ENCODE results near the gene RERE. TPM values are rescaled to one million over a fixed set of nuclear protein-coding genes. Genes with fewer than 3 reads are reported as not detected.

The RERE gene
- total and polyA plus RNA-seq, 2 donors (not counting 3 experiments of a cell fraction or from before 2014, with no cell fraction given) = 14.1 to 113 TPM

DNA sequence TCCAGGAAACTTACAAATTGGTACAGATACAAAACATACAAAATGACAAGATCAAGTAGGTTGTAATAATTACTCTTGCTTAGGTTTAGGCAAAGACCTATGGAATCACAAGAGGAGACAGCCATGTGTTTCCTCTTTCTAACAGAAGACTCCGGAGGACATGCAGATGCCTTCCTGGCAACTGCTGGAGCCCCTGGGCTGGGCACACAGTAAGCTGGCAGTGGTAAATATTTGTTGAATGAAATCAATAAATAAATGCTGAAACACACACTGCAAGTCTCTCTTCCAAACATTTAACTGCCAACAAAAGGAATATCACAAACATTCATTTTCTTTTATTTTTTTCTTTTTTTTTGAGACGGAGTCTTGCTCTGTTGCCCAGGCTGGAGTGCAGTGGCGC, 350.1 kb downstream of the RERE start:
- Histone ChIP-seq H3K4me1 (ENCODE audit: control insufficient read depth, extremely low read depth, insufficient read depth, low read length) (peaks cover 20% of the 10 kb centered on the region), H3K27ac (ENCODE audit: insufficient read depth, low read depth, low read length) (no peak overlapping the region), H3K36me3 (ENCODE audit: control insufficient read depth in 2 of 2, extremely low read depth in 1 of 2, insufficient read depth in 2 of 2, low read length in 2 of 2) (peaks cover 0 to 3% of the 10 kb centered on the region in 2 experiments), H3K9me3 (replicated peaks; ENCODE audit: control insufficient read depth, insufficient read depth, low read length) (no peaks in the 10 kb centered on the region), H4K20me1 (replicated peaks; ENCODE audit: control insufficient read depth, extremely low read depth, insufficient read depth, low read length) (no peaks in the 10 kb centered on the region), H3K4me2 (ENCODE audit: insufficient read depth, low read length) (no peak overlapping the region), H3K9me1 (replicated peaks; ENCODE audit: control insufficient read depth, extremely low read depth, insufficient read depth, low read length) (no peaks in the 10 kb centered on the region), H3K4me3 (replicated peaks in 1 of 3; ENCODE audit: insufficient read depth in 1 of 3, low read depth in 1 of 3, low read length in 3 of 3) (no peak overlapping the region), H2AFZ (ENCODE audit: low read depth, low read length) (no peak overlapping the region), H3K9ac (replicated peaks; ENCODE audit: extremely low read depth, insufficient read depth, low read length) (no peak overlapping the region), H3K27me3 (ENCODE audit: control insufficient read depth in 2 of 2, insufficient read depth in 2 of 2, low read length in 2 of 2) (no peaks in the 10 kb centered on the region), H3K79me2 (ENCODE audit: control insufficient read depth, insufficient read depth, low read length) (no peaks in the 10 kb centered on the region)
- no peak for DNase-seq (ENCODE audit: low read depth, low spot score)
- BruUV-seq (replicated peaks) = no TSS peak
- intact Hi-C loops (cut with micrococcal nuclease) (no loop called here), dilution Hi-C loops (cut with MboI; ENCODE audit: extremely low pct_ligation_motif_present, low sequenced_read_pairs) (no loop called here)
- CTCF ChIA-PET = interaction anchor here (1.2 to 1.4 kb wide), 2 partner anchors 14 to 44 kb away, joined by 3 read pairs; no protein-coding TSS in a partner anchor
- TF ChIP-seq POLR2AphosphoS5 (IDR thresholded peaks at IDR 0.05; ENCODE audit: insufficient read depth, low read depth, low read length) (no peak), POLR2A (IDR thresholded peaks at IDR 0.05; ENCODE audit: low read depth, low read length) (no peak), FOS (IDR thresholded peaks at IDR 0.05; ENCODE audit: borderline replicate concordance, insufficient read depth, low read length) (no peak), GATA2 (IDR thresholded peaks at IDR 0.05; ENCODE audit: insufficient read depth, insufficient read length, low read depth, low read length) (no peak)
- TF ChIP-seq, protein P1, sequence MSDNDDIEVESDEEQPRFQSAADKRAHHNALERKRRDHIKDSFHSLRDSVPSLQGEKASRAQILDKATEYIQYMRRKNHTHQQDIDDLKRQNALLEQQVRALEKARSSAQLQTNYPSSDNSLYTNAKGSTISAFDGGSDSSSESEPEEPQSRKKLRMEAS (IDR thresholded peaks at IDR 0.05; ENCODE audit: insufficient read depth, insufficient read length) = no peak
- POLR2A ChIA-PET = no interaction called here
- FAIRE-seq = no peak

DNA sequence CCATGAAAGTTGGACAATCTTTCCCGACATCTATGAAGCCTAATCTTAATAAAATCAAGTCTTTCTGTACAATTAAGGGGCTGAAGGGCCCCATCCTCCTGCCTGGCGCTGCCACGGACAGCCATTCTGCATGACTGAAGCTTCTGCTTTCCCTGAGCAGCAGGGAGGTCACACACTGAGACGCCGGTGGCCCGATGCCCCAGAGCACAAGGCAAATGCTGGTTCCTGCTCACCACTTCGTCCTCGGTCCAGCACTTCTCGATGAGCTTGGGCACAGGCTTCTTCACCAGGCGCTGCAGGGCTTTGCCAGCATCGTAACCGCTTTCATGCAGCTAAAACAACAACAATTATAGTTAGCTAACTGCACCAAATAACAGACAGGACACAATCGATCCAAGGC, 351.7 kb downstream of the RERE start:
- BruUV-seq (replicated peaks) = no TSS peak
- Histone ChIP-seq H4K20me1 (replicated peaks; ENCODE audit: control insufficient read depth, extremely low read depth, insufficient read depth, low read length) (no peaks in the 10 kb centered on the region), H3K9me3 (replicated peaks; ENCODE audit: control insufficient read depth, insufficient read depth, low read length) (no peaks in the 10 kb centered on the region), H3K4me3 (replicated peaks in 1 of 3; ENCODE audit: insufficient read depth in 1 of 3, low read depth in 1 of 3, low read length in 3 of 3) (no peak overlapping the region), H3K4me1 (ENCODE audit: control insufficient read depth, extremely low read depth, insufficient read depth, low read length) (peaks cover 25% of the 10 kb centered on the region), H2AFZ (ENCODE audit: low read depth, low read length) (no peak overlapping the region), H3K79me2 (ENCODE audit: control insufficient read depth, insufficient read depth, low read length) (no peaks in the 10 kb centered on the region), H3K36me3 (ENCODE audit: control insufficient read depth in 2 of 2, extremely low read depth in 1 of 2, insufficient read depth in 2 of 2, low read length in 2 of 2) (peaks cover 0 to 3% of the 10 kb centered on the region in 2 experiments), H3K27me3 (ENCODE audit: control insufficient read depth in 2 of 2, insufficient read depth in 2 of 2, low read length in 2 of 2) (no peaks in the 10 kb centered on the region), H3K27ac (ENCODE audit: insufficient read depth, low read depth, low read length) (no peak overlapping the region), H3K9me1 (replicated peaks; ENCODE audit: control insufficient read depth, extremely low read depth, insufficient read depth, low read length) (no peaks in the 10 kb centered on the region), H3K9ac (replicated peaks; ENCODE audit: extremely low read depth, insufficient read depth, low read length) (no peak overlapping the region), H3K4me2 (ENCODE audit: insufficient read depth, low read length) (no peak overlapping the region)
- dilution Hi-C loops (cut with MboI; ENCODE audit: extremely low pct_ligation_motif_present, low sequenced_read_pairs) (no loop called here), intact Hi-C loops (cut with micrococcal nuclease) (no loop called here)
- no peak for FAIRE-seq
- TF ChIP-seq FOS (IDR thresholded peaks at IDR 0.05; ENCODE audit: borderline replicate concordance, insufficient read depth, low read length) = no peak
- no peak for TF ChIP-seq POLR2A (IDR thresholded peaks at IDR 0.05; ENCODE audit: low read depth, low read length)
- TF ChIP-seq, protein P2, sequence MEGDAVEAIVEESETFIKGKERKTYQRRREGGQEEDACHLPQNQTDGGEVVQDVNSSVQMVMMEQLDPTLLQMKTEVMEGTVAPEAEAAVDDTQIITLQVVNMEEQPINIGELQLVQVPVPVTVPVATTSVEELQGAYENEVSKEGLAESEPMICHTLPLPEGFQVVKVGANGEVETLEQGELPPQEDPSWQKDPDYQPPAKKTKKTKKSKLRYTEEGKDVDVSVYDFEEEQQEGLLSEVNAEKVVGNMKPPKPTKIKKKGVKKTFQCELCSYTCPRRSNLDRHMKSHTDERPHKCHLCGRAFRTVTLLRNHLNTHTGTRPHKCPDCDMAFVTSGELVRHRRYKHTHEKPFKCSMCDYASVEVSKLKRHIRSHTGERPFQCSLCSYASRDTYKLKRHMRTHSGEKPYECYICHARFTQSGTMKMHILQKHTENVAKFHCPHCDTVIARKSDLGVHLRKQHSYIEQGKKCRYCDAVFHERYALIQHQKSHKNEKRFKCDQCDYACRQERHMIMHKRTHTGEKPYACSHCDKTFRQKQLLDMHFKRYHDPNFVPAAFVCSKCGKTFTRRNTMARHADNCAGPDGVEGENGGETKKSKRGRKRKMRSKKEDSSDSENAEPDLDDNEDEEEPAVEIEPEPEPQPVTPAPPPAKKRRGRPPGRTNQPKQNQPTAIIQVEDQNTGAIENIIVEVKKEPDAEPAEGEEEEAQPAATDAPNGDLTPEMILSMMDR (IDR thresholded peaks at IDR 0.05; ENCODE audit: extremely low read depth in 1 of 2, insufficient read depth in 1 of 2, low read depth in 1 of 2, low read length in 2 of 2) = no peak
- TF ChIP-seq EZH2 (IDR thresholded peaks at IDR 0.05; ENCODE audit: borderline replicate concordance, low read depth, low read length, severe bottlenecking) = no peak
- TF ChIP-seq JUN (IDR thresholded peaks at IDR 0.05; ENCODE audit: borderline replicate concordance, insufficient read depth, insufficient read length, low read depth) = no peak
- TF ChIP-seq GATA2 (IDR thresholded peaks at IDR 0.05; ENCODE audit: insufficient read depth, insufficient read length, low read depth, low read length) = no peak
- TF ChIP-seq, protein P1 (IDR thresholded peaks at IDR 0.05; ENCODE audit: insufficient read depth, insufficient read length) = no peak
- no peak for TF ChIP-seq MYC (IDR thresholded peaks at IDR 0.05; ENCODE audit: low read depth, low read length)
- no peak for TF ChIP-seq POLR2AphosphoS5 (IDR thresholded peaks at IDR 0.05; ENCODE audit: insufficient read depth, low read depth, low read length)
- POLR2A ChIA-PET = no interaction called here
- DNase-seq (ENCODE audit: low read depth, low spot score) = no peak
- CTCF ChIA-PET = interaction anchor here (0.8 to 2.4 kb wide), 5 partner anchors 9 to 383 kb away, joined by 3 to 7 read pairs (median 4); no protein-coding TSS in a partner anchor
